ENCODE results near the gene RGS9BP. TPM values are rescaled to one million over a fixed set of nuclear protein-coding genes. Genes with fewer than 3 reads are reported as not detected.
A peak's percentile ranks its signal among the peaks of the same experiment; 100 is the strongest.

The RGS9BP gene
- total and polyA plus RNA-seq, 10 of the 15 experiments (the other 5 are each of a cell fraction or from before 2014, with no cell fraction given) = 0.01 to 0.10 (median 0.05) TPM; not detected in 6

GRCh38 chr19:32674931-32675719, 523 bp upstream of the RGS9BP start, which contains the start of gene ANKRD27 (continued):
- TF ChIP-seq POLR2AphosphoS5 (IDR thresholded peaks at IDR 0.05; ENCODE audit: low read length) (peak; percentile 66; the same call in 1 of the 2 replicates), HDAC2 (IDR thresholded peaks at IDR 0.05) (no peak), TCF12 (IDR thresholded peaks at IDR 0.05; ENCODE audit: low read depth, low read length) (no peak), MEF2B (IDR thresholded peaks at IDR 0.05; ENCODE audit: partially characterized antibody, poor library complexity, severe bottlenecking) (no peak), SREBF2 (IDR thresholded peaks at IDR 0.05; ENCODE audit: low read length) (no peak), YY1 (IDR thresholded peaks at IDR 0.05; ENCODE audit: low read depth, low read length) (no peak), TCF7 (IDR thresholded peaks at IDR 0.05; ENCODE audit: borderline replicate concordance) (no peak), PML (IDR thresholded peaks at IDR 0.05; ENCODE audit: low read length) (no peak), CREB1 (IDR thresholded peaks at IDR 0.05; ENCODE audit: low read depth) (peak; percentile 55; the same call in 1 of the 2 replicates), FOXK2 (IDR thresholded peaks at IDR 0.05) (no peak), POU2F2 (IDR thresholded peaks at IDR 0.05; ENCODE audit: borderline replicate concordance, low read depth, low read length) (no peak; the same call in 2 of the 3 replicates), JUNB (IDR thresholded peaks at IDR 0.05) (no peak), E4F1 (IDR thresholded peaks at IDR 0.05; ENCODE audit: borderline replicate concordance, partially characterized antibody) (peak; percentile 35), NRF1 (conservative IDR thresholded peaks at IDR 0.05; ENCODE audit: low read depth, low read length) (0 out of 2 replicates have a peak, but pooled peaks have one; percentile 25), TARDBP (IDR thresholded peaks at IDR 0.05; ENCODE audit: borderline replicate concordance) (no peak)
- TF ChIP-seq, protein P1, sequence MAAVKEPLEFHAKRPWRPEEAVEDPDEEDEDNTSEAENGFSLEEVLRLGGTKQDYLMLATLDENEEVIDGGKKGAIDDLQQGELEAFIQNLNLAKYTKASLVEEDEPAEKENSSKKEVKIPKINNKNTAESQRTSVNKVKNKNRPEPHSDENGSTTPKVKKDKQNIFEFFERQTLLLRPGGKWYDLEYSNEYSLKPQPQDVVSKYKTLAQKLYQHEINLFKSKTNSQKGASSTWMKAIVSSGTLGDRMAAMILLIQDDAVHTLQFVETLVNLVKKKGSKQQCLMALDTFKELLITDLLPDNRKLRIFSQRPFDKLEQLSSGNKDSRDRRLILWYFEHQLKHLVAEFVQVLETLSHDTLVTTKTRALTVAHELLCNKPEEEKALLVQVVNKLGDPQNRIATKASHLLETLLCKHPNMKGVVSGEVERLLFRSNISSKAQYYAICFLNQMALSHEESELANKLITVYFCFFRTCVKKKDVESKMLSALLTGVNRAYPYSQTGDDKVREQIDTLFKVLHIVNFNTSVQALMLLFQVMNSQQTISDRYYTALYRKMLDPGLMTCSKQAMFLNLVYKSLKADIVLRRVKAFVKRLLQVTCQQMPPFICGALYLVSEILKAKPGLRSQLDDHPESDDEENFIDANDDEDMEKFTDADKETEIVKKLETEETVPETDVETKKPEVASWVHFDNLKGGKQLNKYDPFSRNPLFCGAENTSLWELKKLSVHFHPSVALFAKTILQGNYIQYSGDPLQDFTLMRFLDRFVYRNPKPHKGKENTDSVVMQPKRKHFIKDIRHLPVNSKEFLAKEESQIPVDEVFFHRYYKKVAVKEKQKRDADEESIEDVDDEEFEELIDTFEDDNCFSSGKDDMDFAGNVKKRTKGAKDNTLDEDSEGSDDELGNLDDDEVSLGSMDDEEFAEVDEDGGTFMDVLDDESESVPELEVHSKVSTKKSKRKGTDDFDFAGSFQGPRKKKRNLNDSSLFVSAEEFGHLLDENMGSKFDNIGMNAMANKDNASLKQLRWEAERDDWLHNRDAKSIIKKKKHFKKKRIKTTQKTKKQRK (IDR thresholded peaks at IDR 0.05; ENCODE audit: low read depth, low read length) = peak; percentile 51
- TF ChIP-seq, protein P2, sequence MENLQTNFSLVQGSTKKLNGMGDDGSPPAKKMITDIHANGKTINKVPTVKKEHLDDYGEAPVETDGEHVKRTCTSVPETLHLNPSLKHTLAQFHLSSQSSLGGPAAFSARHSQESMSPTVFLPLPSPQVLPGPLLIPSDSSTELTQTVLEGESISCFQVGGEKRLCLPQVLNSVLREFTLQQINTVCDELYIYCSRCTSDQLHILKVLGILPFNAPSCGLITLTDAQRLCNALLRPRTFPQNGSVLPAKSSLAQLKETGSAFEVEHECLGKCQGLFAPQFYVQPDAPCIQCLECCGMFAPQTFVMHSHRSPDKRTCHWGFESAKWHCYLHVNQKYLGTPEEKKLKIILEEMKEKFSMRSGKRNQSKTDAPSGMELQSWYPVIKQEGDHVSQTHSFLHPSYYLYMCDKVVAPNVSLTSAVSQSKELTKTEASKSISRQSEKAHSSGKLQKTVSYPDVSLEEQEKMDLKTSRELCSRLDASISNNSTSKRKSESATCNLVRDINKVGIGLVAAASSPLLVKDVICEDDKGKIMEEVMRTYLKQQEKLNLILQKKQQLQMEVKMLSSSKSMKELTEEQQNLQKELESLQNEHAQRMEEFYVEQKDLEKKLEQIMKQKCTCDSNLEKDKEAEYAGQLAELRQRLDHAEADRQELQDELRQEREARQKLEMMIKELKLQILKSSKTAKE (IDR thresholded peaks at IDR 0.05; ENCODE audit: low read depth, poor library complexity, severe bottlenecking) = no peak
- TF ChIP-seq, protein P3, sequence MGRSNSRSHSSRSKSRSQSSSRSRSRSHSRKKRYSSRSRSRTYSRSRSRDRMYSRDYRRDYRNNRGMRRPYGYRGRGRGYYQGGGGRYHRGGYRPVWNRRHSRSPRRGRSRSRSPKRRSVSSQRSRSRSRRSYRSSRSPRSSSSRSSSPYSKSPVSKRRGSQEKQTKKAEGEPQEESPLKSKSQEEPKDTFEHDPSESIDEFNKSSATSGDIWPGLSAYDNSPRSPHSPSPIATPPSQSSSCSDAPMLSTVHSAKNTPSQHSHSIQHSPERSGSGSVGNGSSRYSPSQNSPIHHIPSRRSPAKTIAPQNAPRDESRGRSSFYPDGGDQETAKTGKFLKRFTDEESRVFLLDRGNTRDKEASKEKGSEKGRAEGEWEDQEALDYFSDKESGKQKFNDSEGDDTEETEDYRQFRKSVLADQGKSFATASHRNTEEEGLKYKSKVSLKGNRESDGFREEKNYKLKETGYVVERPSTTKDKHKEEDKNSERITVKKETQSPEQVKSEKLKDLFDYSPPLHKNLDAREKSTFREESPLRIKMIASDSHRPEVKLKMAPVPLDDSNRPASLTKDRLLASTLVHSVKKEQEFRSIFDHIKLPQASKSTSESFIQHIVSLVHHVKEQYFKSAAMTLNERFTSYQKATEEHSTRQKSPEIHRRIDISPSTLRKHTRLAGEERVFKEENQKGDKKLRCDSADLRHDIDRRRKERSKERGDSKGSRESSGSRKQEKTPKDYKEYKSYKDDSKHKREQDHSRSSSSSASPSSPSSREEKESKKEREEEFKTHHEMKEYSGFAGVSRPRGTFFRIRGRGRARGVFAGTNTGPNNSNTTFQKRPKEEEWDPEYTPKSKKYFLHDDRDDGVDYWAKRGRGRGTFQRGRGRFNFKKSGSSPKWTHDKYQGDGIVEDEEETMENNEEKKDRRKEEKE (IDR thresholded peaks at IDR 0.05) = no peak
